ENCODE measurements around the gene SNX32.

SNX32 gene

GRCh38 chr11:65869643-65870306 lies 36.0 kb downstream of the SNX32 start:
- no peak for DNase-seq

- DNase-seq = no peak
Measured at GRCh38 chr11:65870307-65870658, 36.5 kb downstream of the SNX32 start.

GRCh38 chr11:65870706-65871681 lies 37.2 kb downstream of the SNX32 start:
- no peak for DNase-seq

- no peak for DNase-seq
Measured at GRCh38 chr11:65871811-65872548, 38.2 kb downstream of the SNX32 start.

GRCh38 chr11:65872586-65873317 lies 39.0 kb downstream of the SNX32 start, which contains the start of gene EFEMP2:
TSS of gene EFEMP2 (minus strand) at chr11:65872800. CDS start at chr11:65872354, 446 bp downstream.
- no peak for DNase-seq

GRCh38 chr11:65873318-65874156 lies 39.8 kb downstream of the SNX32 start:
- DNase-seq = peak; percentile 90 to 98 (median 96)

- DNase-seq = peak in 2 of 6 experiments; percentile 15 to 22
Measured at GRCh38 chr11:65879617-65880016, 45.9 kb downstream of the SNX32 start, which contains the start of gene CTSW. TSS of gene CTSW (plus strand) at chr11:65879837. CDS start at chr11:65879855, 18 bp downstream.

GRCh38 chr11:65880027-65880426 lies 46.3 kb downstream of the SNX32 start:
- no peak for DNase-seq

GRCh38 chr11:65880844-65881421 lies 47.2 kb downstream of the SNX32 start:
- DNase-seq = no peak

GRCh38 chr11:65882120-65883057 lies 48.6 kb downstream of the SNX32 start:
- DNase-seq = no peak

- no peak for DNase-seq
Measured at GRCh38 chr11:65883058-65883761, 49.4 kb downstream of the SNX32 start.

- no peak for DNase-seq
Measured at GRCh38 chr11:65883786-65884715, 50.3 kb downstream of the SNX32 start.

- DNase-seq = peak; percentile 51 to 84 (median 76)
Measured at GRCh38 chr11:65884716-65885092, 50.9 kb downstream of the SNX32 start.

- DNase-seq = no peak
Measured at GRCh38 chr11:65885231-65885630, 51.5 kb downstream of the SNX32 start.

- no peak for DNase-seq
Measured at GRCh38 chr11:65885808-65886536, 52.2 kb downstream of the SNX32 start.

GRCh38 chr11:65886826-65887722 lies 53.3 kb downstream of the SNX32 start:
- no peak for DNase-seq
